Tibial nerve (tissue), 4 donors: Measurements from ENCODE around the gene DPM3.

Source experiments
- EP300 ChIP-seq, 2 donors: sonication (generic); formaldehyde crosslinking; IDR thresholded peaks; one replicate each; pipeline ENCODE4 v1.6.1; 2017; ENCODE audit warnings: antibody characterized with exemption in 2 of 2, mild to moderate bottlenecking in 1 of 2
- POLR2A ChIP-seq, 2 donors: fragments of 450-650 bp; IDR thresholded peaks; one replicate each; pipeline ENCODE4 v1.6.1; 2017; ENCODE audit warnings: antibody characterized with exemption in 2 of 2, mild to moderate bottlenecking in 2 of 2, moderate library complexity in 2 of 2
- TF ChIP-seq, protein P1 (sequence below), 5 experiments: fragments of 200-600 bp in 3 of 5; fragments of 450-650 bp in 2 of 5; sonication (generic) in 3 of 5; IDR thresholded peaks; one replicate each; pipeline ENCODE4 v1.5.1; 2016 to 2019; ENCODE audit warnings: antibody characterized with exemption in 5 of 5, mild to moderate bottlenecking in 3 of 5, moderate library complexity in 2 of 5

DNA sequence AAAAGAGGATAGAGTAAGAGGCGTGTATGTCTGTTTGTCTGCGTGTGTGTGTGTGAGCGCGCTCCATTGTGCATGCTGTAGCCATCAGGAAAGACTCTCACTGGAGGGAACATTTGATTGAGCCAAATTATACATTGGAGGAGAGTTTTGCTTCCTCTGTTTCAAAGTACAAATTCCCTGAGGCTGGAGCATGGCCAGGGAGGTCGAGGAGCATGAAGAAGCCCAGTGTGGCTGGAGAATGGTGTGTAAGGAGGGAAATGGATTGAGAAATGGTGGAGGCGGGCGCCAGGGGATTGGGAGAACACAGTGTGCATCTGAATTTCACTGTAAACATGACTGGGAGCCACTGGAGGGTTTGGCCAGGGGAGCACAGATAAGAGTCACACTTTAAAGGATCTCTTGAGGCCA is 34.7 kb downstream of the DPM3 start:
- TF ChIP-seq, protein P1, sequence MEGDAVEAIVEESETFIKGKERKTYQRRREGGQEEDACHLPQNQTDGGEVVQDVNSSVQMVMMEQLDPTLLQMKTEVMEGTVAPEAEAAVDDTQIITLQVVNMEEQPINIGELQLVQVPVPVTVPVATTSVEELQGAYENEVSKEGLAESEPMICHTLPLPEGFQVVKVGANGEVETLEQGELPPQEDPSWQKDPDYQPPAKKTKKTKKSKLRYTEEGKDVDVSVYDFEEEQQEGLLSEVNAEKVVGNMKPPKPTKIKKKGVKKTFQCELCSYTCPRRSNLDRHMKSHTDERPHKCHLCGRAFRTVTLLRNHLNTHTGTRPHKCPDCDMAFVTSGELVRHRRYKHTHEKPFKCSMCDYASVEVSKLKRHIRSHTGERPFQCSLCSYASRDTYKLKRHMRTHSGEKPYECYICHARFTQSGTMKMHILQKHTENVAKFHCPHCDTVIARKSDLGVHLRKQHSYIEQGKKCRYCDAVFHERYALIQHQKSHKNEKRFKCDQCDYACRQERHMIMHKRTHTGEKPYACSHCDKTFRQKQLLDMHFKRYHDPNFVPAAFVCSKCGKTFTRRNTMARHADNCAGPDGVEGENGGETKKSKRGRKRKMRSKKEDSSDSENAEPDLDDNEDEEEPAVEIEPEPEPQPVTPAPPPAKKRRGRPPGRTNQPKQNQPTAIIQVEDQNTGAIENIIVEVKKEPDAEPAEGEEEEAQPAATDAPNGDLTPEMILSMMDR (IDR thresholded peaks at IDR 0.05): no peak
- TF ChIP-seq POLR2A (IDR thresholded peaks at IDR 0.05): no peak
- peak in 1 of 2 donors; percentile 71 for TF ChIP-seq EP300 (IDR thresholded peaks at IDR 0.05)
